ENCODE results near the gene ARHGEF18.

DNA sequence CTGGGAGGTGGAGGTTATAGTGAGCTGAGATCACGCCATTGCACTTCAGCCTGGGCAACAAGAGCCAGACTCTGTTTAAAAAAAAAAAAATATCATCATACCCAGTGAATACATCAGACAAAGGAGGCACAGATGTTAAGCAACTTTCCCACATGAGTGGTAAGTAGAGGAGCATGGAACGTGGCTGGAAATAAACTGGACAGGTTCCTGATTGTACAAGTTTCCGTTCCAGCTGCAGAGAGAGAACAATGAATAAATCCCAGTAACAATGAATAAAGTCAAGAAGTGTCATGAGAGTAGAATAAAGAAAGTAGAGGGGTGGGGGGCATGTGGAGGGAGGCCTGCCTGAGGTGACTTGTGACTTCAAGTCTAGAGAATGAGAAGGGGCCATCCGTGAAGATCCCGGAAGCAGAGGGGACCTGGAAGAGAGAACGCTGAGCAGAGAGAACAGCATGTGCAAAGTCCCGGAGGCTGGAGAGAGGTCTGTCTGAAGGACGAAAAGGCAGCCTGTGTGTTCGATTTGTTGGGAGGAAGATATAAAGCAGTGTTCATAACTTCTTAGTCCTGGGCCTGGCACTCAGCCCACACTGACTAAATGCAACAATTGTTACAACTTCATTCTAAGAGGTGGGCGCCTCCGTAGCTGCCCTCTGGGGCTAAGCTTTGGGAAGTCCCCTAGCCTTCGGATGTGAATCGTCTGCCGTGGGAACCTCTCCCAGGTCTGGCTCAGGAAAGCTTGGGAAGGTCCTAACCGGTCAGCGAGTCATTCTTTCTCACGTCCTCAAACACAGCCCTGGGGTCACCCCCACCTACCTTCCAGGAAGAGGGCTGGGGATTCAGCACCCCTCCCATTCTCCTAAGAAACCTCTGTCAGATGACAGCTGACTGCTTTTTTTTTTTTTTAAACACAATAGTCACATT lies 15.3 kb upstream of the ARHGEF18 start:
- TF ChIP-seq ZBTB7A (tag by site-specific recombination; IDR thresholded peaks at IDR 0.05; ENCODE audit: low read depth) (no peak), CTCF (tag by site-specific recombination; IDR thresholded peaks at IDR 0.05) (no peak), ZNF121 (tag by site-specific recombination; IDR thresholded peaks at IDR 0.05) (no peak), PRDM4 (tag by site-specific recombination; IDR thresholded peaks at IDR 0.05) (no peak)

Measured in HEK293 (cell line).